DMS153 (cell line): ENCODE results near the gene FGFR2.
"Not testable (repeated sequence)": the region's sequence is repeated elsewhere in the genome, so short reads cannot be mapped to it uniquely, and the experiment has no call there.

Experiments
- DNase-seq: peaks from one replicate; lab custom pipeline; 2025; lab: John Stamatoyannopoulos, UW

Gene FGFR2

DNA sequence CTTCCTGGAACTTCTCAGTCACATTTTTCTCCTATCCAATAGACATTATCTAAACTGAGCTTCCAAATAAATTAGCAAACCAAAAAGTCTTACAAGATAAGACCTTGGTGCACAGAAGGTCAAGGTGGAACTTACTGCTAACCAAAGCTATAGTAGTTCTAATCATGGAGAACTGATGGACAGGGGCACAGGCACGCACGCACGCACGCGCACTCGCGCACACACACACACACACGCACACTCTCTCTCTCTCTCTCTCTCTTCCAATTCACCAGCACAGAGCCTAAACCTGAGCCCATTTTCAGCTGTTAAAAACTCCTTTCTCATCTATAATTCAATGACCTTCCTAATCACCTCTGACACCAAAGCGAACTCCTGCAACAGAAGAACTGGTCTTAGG, 7.5 kb downstream of the FGFR2 start:
- no peak for DNase-seq

DNA sequence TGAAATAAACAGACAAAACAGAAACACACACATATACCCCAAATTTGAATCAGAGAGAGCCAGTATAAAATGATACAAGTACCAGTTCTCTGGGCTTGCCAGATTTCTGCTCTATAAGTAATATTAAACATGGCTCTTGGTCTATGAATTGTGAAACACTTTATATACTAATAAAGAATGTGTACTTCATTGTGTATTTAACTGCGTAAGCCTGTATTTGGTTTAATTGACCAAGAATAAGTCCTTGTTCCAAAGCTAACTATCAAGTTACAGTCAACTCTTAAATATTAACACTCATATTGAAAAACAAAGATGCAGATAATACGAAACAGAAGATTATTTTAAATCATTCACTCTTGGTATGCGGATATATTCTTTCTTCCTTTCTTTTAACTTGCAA, 8.7 kb downstream of the FGFR2 start:
- no peak for DNase-seq

DNA sequence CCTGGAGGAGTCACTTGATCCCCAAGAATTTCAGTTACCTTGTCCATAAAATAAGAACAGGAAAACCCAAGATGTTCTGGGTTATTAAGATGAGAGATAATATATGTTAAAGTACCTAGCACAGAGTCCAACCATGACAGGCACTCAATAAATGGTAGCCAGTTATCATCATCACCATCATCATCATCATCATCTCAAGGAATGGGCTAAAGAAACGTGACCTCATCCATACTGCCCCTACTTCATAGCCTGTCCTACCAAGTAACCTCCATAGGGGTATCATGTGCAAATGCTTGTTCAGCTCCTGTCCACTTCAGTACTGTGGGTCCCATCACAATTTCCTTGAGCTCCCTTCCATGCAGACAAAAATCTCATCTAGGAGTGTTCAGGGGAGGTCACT, 14.4 kb downstream of the FGFR2 start:
- no peak for DNase-seq

DNA sequence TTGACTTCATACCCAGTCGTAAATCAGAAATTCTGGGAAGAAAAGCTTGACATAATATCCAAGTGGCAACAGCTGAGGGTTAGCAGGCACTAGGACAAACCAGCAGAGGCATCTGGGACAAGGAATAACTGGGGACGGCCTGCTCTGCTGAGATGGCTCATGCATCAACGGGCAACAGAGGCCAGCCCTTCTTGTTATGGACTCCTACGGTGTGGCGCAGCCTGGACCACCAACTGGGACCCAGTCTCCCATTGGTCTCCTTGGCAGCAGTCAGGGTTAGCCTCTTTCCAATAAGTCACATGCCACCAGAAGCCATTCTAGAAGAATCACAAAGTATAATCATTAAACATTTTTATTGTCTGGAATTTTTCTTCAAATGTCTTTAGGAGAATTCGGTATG, 15.0 kb downstream of the FGFR2 start:
- no peak for DNase-seq

DNA sequence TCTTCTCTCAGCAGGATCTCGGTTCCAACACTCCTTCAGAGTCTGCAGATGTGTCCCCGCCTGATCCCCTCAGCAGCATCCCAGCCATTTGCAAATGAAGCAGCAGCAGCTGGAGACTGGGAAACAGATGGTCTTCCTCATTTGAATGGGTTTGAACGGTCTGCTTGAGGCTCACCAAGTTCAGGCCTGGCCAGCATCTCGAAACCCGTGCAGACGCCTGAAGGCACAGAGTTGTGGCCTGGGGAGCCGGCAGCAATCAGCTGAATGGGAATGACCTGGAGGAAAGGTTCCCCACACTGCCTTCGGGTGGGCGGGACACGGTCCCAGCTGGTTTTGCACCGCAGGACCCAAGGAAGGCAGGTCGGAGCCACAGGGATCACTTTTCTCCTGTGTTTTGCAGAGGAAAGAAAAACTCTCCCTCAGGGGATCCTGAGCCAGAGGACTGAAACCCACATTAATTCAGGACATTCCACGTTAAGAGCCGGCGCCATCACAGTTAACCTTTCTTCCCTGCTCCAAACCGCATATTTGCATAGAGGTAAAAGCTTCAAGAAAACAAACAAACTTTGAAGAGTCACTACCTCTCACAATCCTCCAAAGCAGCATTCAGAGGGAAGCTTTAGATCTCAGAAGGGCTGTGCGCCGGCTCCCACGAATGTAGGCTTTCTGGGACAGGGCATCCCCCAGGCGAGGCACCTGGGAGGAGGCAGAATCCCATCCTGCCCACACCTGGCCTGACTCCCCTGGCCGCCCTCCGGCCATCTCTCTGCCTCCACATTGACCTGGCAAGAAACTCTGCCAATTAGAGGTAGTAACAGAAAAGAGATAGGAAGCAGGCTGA, 17.7 kb downstream of the FGFR2 start:
- DNase-seq: no peak

DNA sequence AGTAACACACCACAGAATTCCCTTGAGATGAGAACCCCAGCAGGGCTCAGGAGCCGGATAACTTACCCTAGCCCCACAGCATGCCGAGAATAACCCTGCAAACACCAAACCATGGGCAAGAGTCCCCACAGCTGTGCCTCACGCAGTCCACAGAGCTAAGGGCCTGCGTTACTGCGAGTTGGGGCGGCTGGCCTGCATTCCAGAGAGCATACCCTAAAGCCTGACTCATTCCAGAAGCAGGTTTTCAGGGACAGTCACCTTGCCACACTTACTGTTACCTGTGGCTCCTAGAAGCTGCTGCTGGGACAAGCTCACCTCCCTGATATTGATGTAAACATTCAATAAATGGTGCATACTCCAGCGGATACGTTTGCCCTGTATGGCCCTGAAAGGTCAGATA, 18.6 kb downstream of the FGFR2 start:
- no peak for DNase-seq

DNA sequence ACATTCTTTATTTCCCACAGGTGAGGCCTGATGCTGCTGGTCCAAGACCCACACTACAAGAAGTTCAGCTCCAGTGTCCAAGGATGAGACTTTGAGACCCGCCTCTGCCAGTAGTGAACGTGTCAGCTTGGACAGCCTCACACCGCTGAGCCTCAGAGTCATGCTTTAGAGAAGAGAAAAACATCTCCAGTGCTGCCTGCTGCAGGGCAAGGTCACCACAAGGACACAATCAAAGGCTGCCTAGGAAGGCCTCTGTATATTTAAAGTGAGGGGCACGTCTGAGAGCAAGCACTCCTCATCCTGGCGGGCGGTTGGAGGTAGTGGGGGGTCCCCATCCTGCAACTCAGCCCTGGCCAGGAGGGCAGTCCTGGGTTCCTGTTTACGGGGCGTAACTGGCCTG, 19.3 kb downstream of the FGFR2 start:
- DNase-seq: no peak

DNA sequence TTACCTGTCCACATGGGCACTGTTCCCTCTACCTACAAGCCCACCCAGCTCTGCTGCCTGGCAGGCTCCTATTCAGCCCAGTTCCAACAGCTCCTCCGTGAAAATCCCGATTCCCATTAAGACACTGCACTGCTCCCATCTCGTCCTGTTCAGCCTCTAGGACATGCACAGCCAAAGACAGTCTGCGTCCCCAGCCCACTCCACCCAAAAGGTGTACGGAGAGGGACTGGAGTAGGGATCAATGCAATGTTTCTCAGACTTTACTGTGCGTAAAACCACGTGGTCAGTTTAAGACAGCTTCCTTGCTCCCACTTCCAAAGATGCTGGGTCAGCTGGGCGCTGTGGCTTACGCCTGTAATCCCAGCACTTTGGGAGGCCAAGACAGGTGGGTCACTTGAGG, 19.9 kb downstream of the FGFR2 start:
- DNase-seq: no peak

DNA sequence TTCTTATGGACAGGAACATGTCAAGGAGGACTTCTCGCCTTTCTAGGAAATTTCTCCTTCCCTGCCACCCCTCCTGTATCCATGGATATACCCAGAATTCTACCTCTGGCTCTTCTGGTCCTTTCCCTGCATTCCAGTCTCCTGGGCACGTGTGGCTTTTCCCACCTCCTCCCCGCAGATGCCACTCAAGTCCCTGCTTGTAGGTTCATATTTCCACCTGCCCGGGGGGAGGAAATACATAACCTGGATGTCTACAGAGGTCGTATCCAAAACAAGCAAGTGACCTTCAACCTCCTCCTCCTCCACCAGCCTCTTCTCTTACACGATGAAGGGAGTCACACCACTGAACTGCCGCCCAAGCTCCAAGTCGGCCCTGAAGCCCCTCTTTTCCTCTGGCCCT, 20.7 kb downstream of the FGFR2 start:
- no peak for DNase-seq

DNA sequence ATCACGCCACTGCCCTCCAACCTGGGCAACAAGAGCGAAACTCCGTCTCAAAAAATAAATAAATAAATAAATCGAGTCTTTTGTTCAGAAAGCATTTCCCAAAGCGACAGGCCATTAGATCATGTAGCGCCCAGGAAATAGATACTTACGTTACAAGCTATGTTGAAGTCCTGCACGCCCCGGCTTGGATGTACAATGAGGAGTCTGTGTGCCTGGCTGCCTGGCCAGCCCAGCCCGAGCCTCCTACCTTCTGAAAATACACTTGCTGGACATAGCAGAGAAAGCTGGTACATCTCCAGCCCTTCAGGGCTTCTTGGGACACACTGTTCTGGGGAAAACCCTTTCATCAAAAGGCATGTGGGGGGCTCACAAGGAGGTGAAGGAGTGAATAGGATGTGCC, 22.1 kb downstream of the FGFR2 start:
- no peak for DNase-seq

DNA sequence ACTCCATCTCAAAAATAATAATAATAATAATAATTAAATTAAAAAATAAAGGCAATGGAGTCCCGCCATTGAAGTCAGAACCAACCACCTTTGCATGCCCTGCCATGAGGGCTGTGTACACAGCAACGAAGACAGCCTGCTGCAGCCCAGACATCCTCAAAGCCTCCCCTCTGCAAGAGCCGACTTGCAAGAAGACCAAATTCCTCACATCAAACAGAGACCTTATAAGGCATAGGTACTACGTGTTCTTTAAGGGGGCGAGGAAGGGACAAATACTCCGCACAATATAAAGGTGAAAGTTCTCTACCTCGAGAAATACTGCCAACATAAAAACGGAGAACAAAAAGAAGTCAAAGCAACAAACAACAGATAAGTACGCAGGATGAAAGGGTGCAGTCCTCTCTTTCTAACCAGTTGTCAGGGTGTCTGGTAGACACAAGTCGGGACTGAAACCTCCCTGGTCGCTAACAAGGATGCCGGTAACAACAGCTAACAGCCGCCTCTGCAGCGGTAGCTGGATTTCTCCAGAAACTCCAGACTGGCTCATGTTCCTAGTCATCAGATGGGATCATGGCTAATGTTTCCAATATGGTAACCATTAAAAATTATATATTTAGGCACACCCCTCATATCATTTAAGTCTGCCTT, 23.6 kb downstream of the FGFR2 start:
- DNase-seq: no peak

DNA sequence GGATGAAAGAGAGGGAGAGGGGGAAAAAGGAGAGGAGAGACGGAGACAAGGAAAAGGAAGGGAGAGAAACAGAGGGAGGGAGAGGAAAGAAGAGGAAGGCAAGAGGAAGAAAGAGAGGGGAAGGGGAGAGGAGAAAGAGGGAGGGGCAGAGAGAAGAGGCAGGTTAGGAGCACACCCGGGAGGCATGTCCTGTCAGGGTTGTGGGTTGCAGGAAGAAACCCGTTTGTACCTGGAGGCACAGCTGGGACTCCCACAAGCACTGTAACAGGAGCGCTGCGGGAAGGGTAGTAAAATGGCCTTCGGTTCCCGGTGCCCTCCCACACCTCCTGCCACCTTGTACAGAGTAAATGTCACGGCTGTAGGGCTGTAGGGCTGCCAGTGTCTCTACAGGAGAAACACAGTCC, 24.7 kb downstream of the FGFR2 start:
- DNase-seq: no peak

DNA sequence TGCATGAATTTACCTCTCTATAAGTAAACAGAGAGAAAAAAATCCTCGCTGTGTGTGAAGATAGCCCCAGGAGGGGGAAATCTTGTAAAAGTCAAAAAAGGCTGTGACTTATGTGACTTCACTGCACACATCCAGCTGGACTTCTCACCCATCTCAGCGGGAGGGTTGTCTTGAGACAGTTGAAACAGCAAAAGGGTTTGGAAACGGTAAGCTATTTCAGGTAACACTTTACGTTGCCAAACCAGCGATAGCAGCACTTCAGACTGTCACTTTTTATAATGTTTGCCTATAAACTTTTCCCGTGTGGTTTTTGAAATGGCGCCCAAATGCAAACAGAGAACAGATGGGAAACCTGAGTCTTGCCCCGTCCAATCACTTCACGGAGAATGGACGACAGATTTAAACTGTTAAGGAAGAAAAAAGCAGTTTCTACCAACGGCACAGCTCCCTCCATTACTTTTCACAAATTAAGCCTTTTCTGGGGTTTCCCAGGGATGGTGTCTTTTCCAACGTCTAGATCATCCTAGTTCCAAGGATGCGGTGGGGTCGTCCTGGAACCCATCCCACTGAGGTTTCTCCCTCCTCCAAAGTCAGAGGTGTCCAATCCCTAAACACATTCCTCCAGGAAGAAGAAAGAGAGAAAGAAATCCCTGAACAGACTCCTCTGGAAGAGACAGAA, 25.2 kb downstream of the FGFR2 start:
- DNase-seq: peak; percentile 16

DNA sequence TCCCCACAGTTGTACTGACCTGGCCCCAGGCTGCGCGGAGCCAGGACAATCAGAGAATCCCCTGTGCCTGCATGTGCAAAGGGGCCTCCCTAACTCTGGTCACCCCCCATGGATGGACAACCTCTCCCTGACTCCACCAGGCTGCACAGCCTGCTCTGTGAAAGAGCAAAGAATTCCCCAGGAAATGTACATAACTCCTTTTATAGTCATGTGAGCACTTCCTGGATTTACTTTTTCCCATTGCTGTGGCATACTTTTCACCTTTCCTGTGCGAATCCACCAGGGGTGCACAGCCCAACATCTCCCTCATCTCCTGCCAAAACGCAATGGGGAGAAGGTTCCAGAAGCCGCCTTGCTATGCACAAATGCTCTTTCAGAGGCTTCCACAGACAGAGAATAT, 27.9 kb downstream of the FGFR2 start:
- no peak for DNase-seq

DNA sequence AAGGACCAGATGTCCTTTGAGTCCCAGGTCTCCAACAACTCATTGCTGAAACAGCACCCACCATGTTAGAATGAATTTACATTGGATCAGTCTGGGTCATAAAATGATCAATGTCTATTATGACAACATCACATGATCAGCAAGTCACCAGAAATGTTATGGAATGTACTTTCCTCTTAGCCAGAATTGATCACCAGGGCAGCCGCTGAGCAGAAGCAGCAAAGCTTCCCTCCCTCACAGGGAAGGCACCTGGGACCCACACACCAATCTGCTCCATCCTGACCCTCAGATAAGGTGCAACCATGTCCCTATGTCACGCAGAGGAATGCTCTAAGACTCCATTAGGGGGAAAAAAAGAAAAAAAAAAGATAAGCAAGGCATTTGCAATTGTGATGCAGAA, 30.0 kb downstream of the FGFR2 start:
- DNase-seq: no peak

DNA sequence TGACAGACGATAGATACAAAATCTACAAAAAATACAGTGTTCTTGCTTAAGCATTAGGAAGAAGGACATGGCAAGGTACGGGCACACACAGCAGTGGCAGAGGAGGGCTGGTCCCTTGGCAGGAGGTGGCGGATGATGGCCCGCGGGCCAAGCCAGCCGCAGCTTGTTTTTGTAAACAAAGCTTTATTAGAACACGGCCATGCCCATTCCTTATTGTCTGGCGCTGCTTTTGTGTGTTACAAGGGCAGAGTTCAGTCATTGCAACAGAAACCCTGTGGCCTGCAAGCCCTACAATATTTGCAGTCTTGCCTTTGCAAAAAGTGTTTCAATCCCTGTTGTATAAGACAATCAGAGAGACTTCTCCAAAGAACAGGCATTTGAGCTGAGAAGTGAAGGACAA, 30.7 kb downstream of the FGFR2 start:
- no peak for DNase-seq

DNA sequence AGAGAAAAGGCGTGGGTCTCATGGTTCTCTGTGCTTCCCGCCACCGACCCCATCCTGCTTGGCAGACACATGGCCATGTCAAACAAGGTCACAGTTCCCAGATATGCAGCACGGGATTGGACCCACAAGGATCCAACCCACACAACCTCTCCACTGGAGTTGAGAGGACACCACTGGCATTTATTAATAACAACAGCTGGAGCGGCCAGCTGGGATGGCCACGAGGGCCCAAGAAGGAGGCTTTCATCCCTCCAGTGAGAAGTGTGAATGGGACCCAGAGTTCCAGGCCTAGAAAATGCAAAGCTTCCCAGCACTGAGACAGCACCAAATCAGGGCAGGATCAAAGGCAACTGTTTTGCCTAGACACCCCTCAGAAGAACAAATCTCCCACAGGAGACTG, 31.5 kb downstream of the FGFR2 start:
- no peak for DNase-seq

DNA sequence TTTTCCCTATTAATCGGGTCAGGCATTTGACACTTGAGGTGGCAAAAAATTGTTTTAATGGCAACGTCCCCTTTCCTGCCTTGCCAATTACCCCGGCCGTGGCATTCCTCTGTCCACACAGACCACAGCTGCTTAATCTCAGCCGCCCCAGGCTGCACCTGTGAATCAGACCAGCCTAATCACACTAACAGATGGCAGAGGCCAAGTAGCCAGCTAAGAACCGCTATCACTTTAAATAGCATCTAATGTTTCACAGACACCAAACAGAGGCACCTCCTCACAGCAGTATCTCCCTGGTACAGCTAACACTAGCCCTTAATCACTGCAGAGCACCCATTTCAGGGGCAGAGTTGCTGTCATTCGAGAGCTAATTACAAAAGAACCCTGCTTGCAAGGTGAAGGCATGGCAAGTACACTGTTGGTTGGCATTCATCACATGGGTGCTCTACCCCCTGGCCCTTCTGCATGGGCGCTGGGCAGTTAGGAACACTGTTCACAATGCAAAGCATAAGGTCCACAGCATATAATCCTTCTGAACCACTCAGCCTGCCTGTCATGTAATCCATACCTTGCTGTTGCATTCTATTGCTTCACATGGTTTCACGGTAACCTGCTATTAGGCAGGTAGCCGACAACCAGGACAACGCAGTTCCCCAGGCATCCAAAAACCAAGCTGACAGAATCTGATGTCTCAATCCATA, 38.8 kb downstream of the FGFR2 start:
- DNase-seq: no peak

DNA sequence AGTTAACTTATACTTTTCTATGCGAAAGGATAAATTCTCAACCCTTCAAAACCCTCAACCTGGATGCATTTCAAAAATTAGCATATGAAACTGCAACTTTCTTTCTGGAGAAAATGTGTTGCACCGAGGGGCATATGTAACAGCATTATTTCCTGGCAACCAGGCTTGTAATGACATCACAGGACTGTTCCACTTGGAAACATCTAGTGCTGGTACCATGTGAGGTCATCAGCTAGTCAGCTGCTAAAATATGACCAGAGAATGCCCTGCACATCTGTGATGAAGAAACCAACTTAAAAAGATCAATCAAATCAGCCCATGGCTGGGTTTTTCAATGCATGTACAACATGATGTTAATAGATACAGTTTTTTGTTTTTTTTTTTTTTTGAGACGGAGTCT, 40.0 kb downstream of the FGFR2 start:
- no peak for DNase-seq

DNA sequence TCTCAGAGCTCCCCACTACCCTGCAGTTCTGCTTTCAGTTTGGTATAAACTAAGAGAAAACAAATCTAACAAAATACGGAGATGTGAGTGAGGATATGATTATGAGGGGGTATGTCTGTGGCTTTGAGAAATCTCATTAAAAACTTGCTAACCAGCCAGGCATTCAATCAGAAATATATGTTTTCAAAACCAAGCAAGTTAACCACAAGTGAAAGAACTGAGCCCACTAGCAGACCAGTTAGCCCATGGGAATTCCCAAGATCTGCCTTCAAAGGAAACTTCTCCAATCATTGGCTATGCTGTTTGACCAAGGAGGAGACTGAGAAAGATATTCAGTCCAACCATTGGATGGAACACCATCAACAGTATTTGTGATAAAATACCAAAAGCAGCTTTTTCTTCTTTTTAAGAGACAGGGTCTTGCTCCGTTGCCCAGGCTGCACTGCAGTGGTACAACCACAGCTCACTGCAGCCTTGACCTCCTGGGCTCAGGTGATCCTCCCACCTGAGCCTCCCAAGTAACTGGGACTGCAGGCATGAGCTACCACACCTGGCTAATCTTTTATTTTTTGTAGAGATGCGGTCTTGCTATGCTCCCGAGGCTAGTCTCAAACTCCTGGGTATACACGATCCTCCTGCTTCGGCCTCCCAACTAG, 41.2 kb downstream of the FGFR2 start:
- no peak for DNase-seq

DNA sequence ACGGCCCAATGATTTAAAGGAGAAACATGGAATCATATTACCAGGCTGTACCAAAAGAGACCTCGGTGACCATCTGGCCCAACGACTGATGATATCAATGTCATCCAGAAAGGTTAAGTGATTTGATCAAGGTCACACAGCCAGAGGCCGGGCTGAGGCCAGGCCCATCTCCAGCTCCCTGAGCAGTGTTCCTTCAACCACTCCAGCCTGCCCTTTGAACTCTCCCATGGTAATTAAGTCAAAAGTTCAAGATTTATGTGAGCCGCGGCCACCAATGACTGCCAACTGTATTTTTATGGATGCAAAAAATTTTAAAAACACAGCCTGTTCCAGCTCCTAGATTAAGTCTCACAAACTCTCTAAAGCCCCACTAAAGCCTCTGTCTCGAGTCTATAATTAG, 41.8 kb downstream of the FGFR2 start:
- DNase-seq: no peak

DNA sequence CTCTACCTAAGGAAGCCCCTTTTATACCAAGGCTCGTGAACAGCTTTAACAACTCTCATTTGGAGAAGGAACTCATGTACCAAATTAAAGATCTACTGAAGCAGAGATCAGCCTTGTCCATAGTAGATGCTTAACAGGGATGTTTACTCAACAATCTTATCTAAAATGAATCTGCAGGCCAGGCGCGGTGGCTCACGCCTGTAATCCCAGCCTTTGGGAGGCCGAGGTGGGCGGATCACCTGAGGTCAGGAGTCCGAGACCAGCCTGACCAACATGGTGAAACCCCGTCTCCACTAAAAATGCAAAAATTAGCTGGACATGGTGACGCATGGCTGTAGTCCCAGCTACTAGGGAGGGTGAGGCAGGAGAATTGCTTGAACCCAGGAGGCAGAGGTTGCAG, 43.3 kb downstream of the FGFR2 start:
- DNase-seq: not testable (repeated sequence)
